ENCODE data around the gene CLASP1.
"Not testable (repeated sequence)": the region's sequence is repeated elsewhere in the genome, so short reads cannot be mapped to it uniquely, and the experiment has no call there.

GRCh38 chr2:121610487-121610874 lies 38.8 kb downstream of the CLASP1 start:
- TF ChIP-seq, protein P1, sequence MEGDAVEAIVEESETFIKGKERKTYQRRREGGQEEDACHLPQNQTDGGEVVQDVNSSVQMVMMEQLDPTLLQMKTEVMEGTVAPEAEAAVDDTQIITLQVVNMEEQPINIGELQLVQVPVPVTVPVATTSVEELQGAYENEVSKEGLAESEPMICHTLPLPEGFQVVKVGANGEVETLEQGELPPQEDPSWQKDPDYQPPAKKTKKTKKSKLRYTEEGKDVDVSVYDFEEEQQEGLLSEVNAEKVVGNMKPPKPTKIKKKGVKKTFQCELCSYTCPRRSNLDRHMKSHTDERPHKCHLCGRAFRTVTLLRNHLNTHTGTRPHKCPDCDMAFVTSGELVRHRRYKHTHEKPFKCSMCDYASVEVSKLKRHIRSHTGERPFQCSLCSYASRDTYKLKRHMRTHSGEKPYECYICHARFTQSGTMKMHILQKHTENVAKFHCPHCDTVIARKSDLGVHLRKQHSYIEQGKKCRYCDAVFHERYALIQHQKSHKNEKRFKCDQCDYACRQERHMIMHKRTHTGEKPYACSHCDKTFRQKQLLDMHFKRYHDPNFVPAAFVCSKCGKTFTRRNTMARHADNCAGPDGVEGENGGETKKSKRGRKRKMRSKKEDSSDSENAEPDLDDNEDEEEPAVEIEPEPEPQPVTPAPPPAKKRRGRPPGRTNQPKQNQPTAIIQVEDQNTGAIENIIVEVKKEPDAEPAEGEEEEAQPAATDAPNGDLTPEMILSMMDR (IDR thresholded peaks at IDR 0.05) = not testable (repeated sequence)
- TF ChIP-seq, protein P2, sequence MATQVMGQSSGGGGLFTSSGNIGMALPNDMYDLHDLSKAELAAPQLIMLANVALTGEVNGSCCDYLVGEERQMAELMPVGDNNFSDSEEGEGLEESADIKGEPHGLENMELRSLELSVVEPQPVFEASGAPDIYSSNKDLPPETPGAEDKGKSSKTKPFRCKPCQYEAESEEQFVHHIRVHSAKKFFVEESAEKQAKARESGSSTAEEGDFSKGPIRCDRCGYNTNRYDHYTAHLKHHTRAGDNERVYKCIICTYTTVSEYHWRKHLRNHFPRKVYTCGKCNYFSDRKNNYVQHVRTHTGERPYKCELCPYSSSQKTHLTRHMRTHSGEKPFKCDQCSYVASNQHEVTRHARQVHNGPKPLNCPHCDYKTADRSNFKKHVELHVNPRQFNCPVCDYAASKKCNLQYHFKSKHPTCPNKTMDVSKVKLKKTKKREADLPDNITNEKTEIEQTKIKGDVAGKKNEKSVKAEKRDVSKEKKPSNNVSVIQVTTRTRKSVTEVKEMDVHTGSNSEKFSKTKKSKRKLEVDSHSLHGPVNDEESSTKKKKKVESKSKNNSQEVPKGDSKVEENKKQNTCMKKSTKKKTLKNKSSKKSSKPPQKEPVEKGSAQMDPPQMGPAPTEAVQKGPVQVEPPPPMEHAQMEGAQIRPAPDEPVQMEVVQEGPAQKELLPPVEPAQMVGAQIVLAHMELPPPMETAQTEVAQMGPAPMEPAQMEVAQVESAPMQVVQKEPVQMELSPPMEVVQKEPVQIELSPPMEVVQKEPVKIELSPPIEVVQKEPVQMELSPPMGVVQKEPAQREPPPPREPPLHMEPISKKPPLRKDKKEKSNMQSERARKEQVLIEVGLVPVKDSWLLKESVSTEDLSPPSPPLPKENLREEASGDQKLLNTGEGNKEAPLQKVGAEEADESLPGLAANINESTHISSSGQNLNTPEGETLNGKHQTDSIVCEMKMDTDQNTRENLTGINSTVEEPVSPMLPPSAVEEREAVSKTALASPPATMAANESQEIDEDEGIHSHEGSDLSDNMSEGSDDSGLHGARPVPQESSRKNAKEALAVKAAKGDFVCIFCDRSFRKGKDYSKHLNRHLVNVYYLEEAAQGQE (IDR thresholded peaks at IDR 0.05; ENCODE audit: insufficient read depth in 1 of 2, low read depth in 2 of 2, low read length in 1 of 2) = not testable (repeated sequence)
- TF ChIP-seq TCF7L2, POLR2AphosphoS5 (IDR thresholded peaks at IDR 0.05; ENCODE audit: low read depth, low read length): not testable (repeated sequence)
